LNCaP clone FGC (cell line): Measurements from ENCODE around the gene CES1.
"Not testable (repeated sequence)": the region's sequence is repeated elsewhere in the genome, so short reads cannot be mapped to it uniquely, and the experiment has no call there.

Experiments
- DNase-seq: peaks from one replicate; pipeline ENCODE4 v3.0.0-alpha.2; 2011; ENCODE audit warnings: low read depth
- H3K4me3 ChIP-seq: 2 replicates; pipeline ENCODE4 v1.5.1; 2011; ENCODE audit warnings: mild to moderate bottlenecking, low read depth, low read length, control low read depth
- CTCF ChIP-seq: IDR thresholded peaks from 2 replicates; pipeline ENCODE4 v1.5.1; 2012; ENCODE audit warnings: mild to moderate bottlenecking; ENCODE audit not compliant: control insufficient read depth, insufficient read depth; ENCODE audit errors: extremely low read depth

CES1 gene

GRCh38 chr16:55822280-55822810, 10.6 kb downstream of the CES1 start:
- DNase-seq = no peak
- H3K4me3 ChIP-seq = no peak overlapping the region

GRCh38 chr16:55821210-55821609, 11.7 kb downstream of the CES1 start:
- DNase-seq = no peak
- TF ChIP-seq CTCF = no peak
- no peak overlapping the region for H3K4me3 ChIP-seq

More at GRCh38 chr16:55822280-55822810, 10.6 kb downstream of the CES1 start:
- TF ChIP-seq CTCF = no peak

- H3K4me3 ChIP-seq = no peak overlapping the region
- no peak for DNase-seq
- no peak for TF ChIP-seq CTCF
These were observed 12.3 kb downstream of the CES1 start for GRCh38 chr16:55820615-55821014.

GRCh38 chr16:55817236-55817912, 15.5 kb downstream of the CES1 start:
- TF ChIP-seq CTCF = no peak
- no peak for DNase-seq
- no peak overlapping the region for H3K4me3 ChIP-seq

- not testable (repeated sequence) for H3K4me3 ChIP-seq, DNase-seq
These were observed 16.7 kb downstream of the CES1 start for GRCh38 chr16:55816222-55816621.

GRCh38 chr16:55815320-55815719, 17.6 kb downstream of the CES1 start:
- DNase-seq = no peak
- TF ChIP-seq CTCF = no peak
- no peak overlapping the region for H3K4me3 ChIP-seq

- not testable (repeated sequence) for DNase-seq, H3K4me3 ChIP-seq
These were observed 18.7 kb downstream of the CES1 start for GRCh38 chr16:55814174-55814573.

GRCh38 chr16:55813730-55814129, 19.2 kb downstream of the CES1 start:
- H3K4me3 ChIP-seq, DNase-seq: not testable (repeated sequence)
